OCI-LY3 (cell line): ENCODE data around the gene FBXW4.

Source experiments
- H2AFZ ChIP-seq: fragments of 200-600, 300-600 bp; shearing (Covaris generic); 2 replicates; pipeline ENCODE4 v1.6.0; 2014; ENCODE audit warnings: antibody characterized with exemption, low read depth, low read length
- H3K27ac ChIP-seq: fragments of 200-600, 300-600 bp; sonication (generic); 2 replicates; pipeline ENCODE4 v1.5.1; 2014; ENCODE audit warnings: mild to moderate bottlenecking, low read length, moderate library complexity, mixed read lengths
- H3K27me3 ChIP-seq: fragments of 200-600, 300-600 bp; sonication (generic); 2 replicates; pipeline ENCODE4 v1.6.1; 2014; ENCODE audit warnings: low read depth, low read length, mixed read lengths
- H3K36me3 ChIP-seq: fragments of 200-600, 300-600 bp; sonication (generic); replicated peaks from 2 replicates; pipeline ENCODE3; 2014; ENCODE audit warnings: low read depth, low read length, mixed read lengths
- H3K4me1 ChIP-seq: fragments of 300-600, 200-600 bp; sonication (generic); 2 replicates; pipeline ENCODE4 v1.6.1; 2014; ENCODE audit warnings: low read length, mixed read lengths
- H3K4me2 ChIP-seq: fragments of 200-600, 300-600 bp; sonication (generic); 2 replicates; pipeline ENCODE4 v1.6.1; 2014; ENCODE audit warnings: low read length, mixed read lengths
- H3K4me3 ChIP-seq: fragments of 300-600, 200-600 bp; sonication (generic); 2 replicates; pipeline ENCODE4 v1.5.1; 2014; ENCODE audit warnings: antibody characterized with exemption, mild to moderate bottlenecking, low read length, moderate library complexity
- H3K79me2 ChIP-seq: fragments of 300-600, 200-600 bp; shearing (Covaris generic); 2 replicates; pipeline ENCODE4 v1.6.1; 2014; ENCODE audit warnings: mild to moderate bottlenecking, low read length, mixed read lengths
- H3K9ac ChIP-seq: fragments of 300-600, 200-600 bp; shearing (Covaris generic); 2 replicates; pipeline ENCODE4 v1.6.0; 2014; ENCODE audit warnings: mild to moderate bottlenecking, low read length, moderate library complexity
- H3K9me3 ChIP-seq: fragments of 200-600, 300-600 bp; shearing (Covaris generic); 2 replicates; pipeline ENCODE4 v1.6.1; 2014; ENCODE audit warnings: low read length, mixed read lengths; ENCODE audit not compliant: insufficient read depth
- H4K20me1 ChIP-seq: fragments of 200-600, 300-600 bp; sonication (generic); 2 replicates; pipeline ENCODE4 v1.6.1; 2016; ENCODE audit warnings: low read length, mixed read lengths; ENCODE audit not compliant: insufficient read depth
- EZH2phosphoT487 ChIP-seq: fragments of 200-600 bp; shearing (Covaris generic); IDR thresholded peaks from 2 replicates; pipeline ENCODE4 v1.6.1; 2018; ENCODE audit warnings: antibody characterized with exemption, mixed run types, low read depth
- TF ChIP-seq, protein P1 (sequence below): fragments of 200-600, 300-600 bp; sonication (generic); IDR thresholded peaks from 2 replicates; pipeline ENCODE4 v1.5.1; 2014; ENCODE audit warnings: antibody characterized with exemption, low read length, low read depth

The FBXW4 gene

DNA sequence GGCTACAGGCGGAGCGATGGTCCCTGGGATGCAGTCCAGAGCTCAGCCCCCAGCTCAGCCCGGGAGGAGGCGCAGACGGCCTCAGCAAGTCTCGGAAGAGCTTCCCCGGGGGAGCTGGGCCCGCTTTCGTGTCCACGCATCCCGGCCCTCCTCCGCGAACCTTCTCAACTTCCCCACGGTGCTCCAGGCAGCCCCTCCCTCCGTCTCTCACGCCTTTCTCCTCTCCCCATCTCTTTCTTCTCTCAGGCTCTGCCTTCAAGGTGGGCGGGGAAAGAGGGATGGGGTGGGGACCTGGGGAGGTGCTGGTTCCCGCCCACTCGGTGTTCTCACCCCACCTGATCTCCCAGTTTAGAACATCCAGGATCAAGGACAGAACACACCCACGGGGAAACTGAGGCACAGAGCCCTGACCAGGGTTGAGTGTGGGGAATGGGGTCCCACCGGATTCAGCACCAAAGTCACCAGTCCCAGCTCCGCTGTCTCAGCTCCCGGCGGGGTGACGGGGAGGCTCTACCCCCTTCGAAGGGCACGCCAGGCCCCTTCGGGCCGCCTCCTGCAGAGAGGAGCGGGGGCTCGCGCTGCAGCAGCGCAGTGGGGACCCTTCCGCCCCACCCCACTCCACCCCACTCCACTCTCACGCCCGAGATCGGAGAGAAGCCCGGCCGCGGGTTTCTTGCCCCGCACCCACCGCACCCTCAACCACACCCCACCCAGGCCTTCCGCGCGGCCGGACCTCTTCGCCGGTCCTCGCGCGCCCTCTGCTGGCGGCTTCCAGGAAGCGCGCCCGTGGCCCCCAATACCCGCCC, 125.1 kb downstream of the FBXW4 start:
- no peaks in the 10 kb centered on the region for H3K9me3 ChIP-seq
- no peak overlapping the region for H3K27ac ChIP-seq
- TF ChIP-seq EZH2phosphoT487, result no peak
- TF ChIP-seq, protein P1, sequence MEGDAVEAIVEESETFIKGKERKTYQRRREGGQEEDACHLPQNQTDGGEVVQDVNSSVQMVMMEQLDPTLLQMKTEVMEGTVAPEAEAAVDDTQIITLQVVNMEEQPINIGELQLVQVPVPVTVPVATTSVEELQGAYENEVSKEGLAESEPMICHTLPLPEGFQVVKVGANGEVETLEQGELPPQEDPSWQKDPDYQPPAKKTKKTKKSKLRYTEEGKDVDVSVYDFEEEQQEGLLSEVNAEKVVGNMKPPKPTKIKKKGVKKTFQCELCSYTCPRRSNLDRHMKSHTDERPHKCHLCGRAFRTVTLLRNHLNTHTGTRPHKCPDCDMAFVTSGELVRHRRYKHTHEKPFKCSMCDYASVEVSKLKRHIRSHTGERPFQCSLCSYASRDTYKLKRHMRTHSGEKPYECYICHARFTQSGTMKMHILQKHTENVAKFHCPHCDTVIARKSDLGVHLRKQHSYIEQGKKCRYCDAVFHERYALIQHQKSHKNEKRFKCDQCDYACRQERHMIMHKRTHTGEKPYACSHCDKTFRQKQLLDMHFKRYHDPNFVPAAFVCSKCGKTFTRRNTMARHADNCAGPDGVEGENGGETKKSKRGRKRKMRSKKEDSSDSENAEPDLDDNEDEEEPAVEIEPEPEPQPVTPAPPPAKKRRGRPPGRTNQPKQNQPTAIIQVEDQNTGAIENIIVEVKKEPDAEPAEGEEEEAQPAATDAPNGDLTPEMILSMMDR, result peak; percentile 57
- no peaks in the 10 kb centered on the region for H4K20me1 ChIP-seq
- no peaks in the 10 kb centered on the region; the same call in 1 of the 2 replicates for H3K4me1 ChIP-seq
- peak overlapping the region; percentile 93 for H3K4me2 ChIP-seq
- H3K4me3 ChIP-seq, result peak overlapping the region; percentile 92
- H3K36me3 ChIP-seq, result no peaks in the 10 kb centered on the region
- H3K27me3 ChIP-seq, result peaks cover 14% of the 10 kb centered on the region; the same call in 1 of the 2 replicates
- peak overlapping the region; percentile 68 for H3K9ac ChIP-seq
- H3K79me2 ChIP-seq, result no peaks in the 10 kb centered on the region
- peak overlapping the region; percentile 87 for H2AFZ ChIP-seq

DNA sequence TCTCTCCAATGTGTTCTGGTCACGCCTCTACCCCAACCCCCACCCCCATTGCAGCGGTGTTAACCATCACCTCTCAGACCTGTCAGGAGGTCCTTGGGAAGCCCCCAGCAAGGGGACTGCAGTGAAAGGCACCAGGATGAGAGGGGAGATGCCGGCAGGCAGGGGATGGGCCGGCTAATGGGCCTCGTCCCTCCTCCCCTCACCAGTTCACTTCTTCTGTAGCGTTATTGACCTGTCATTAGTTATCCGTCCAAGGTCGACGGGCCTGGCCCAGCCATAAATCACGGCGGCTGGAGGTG, 125.7 kb downstream of the FBXW4 start:
- Histone ChIP-seq H3K27ac (no peak overlapping the region), H3K9ac (no peak overlapping the region), H3K4me2 (peak overlapping the region; percentile 93), H3K36me3 (no peaks in the 10 kb centered on the region), H3K4me3 (peak overlapping the region; percentile 92), H3K79me2 (no peaks in the 10 kb centered on the region), H3K4me1 (no peaks in the 10 kb centered on the region; the same call in 1 of the 2 replicates), H3K27me3 (peaks cover 14% of the 10 kb centered on the region; the same call in 1 of the 2 replicates), H2AFZ (no peak overlapping the region; the same call in 1 of the 2 replicates), H4K20me1 (no peaks in the 10 kb centered on the region), H3K9me3 (no peaks in the 10 kb centered on the region)
- TF ChIP-seq EZH2phosphoT487, result no peak
- TF ChIP-seq, protein P1, result no peak

DNA sequence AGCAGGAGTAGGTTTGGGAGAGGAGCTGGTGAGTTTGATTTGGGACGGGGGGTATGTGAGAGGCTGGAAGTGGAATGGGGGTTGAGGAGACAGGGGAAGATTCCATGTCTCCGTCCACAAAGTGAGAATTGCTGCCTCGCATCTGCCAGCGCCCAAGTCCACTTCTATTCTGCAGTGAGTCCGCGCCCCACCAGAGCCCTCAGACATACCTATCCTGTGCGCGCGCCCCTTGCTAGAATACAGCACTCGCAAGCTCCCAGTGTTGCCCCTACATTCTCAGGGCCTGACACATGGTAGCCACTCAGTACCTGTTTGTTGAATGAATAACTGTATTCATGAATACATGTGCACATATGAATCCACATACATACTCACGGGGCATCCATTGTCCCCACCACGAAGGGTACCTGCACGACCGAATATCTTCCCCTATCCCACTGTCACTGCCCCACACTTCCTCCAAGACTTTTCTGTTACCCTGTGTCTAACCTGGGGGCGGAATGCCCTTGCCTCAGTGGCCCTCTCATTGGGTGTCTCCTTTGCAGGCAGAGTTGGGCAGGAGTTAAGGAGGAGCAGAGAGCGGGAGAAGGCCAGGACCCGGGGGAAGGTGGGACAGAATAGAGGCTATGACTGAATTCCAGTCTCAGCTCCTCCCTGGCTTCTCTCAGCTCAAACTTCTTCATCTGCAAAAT, 126.8 kb downstream of the FBXW4 start:
- Histone ChIP-seq H4K20me1 (no peaks in the 10 kb centered on the region), H3K4me1 (no peaks in the 10 kb centered on the region; the same call in 1 of the 2 replicates), H3K9me3 (no peaks in the 10 kb centered on the region), H3K27ac (no peak overlapping the region), H2AFZ (no peak overlapping the region), H3K4me2 (no peak overlapping the region), H3K36me3 (no peaks in the 10 kb centered on the region), H3K27me3 (peaks cover 14% of the 10 kb centered on the region; the same call in 1 of the 2 replicates), H3K4me3 (no peak overlapping the region), H3K79me2 (no peaks in the 10 kb centered on the region), H3K9ac (no peak overlapping the region)
- no peak for TF ChIP-seq EZH2phosphoT487
- TF ChIP-seq, protein P1, result no peak
